GM15510 (cell line): ENCODE measurements around the gene CYB5R4.

Source experiments
- POLR2A ChIP-seq: IDR thresholded peaks from 3 replicates; pipeline ENCODE4 v1.6.1; 2011; ENCODE audit warnings: borderline replicate concordance; ENCODE audit not compliant: insufficient read length; ENCODE audit errors: extremely low read depth

CYB5R4 gene

GRCh38 chr6:83859410-83860358, at the start of gene CYB5R4:
CYB5R4 (plus strand) TSS chr6:83859689; CDS start chr6:83859783, 94 bp downstream.
- peak; percentile 98 for TF ChIP-seq POLR2A

- TF ChIP-seq POLR2A = no peak
Measured at GRCh38 chr6:83812595-83812994, 46.9 kb upstream of the CYB5R4 start.

GRCh38 chr6:83815631-83816272, 43.7 kb upstream of the CYB5R4 start:
- no peak for TF ChIP-seq POLR2A

- TF ChIP-seq POLR2A = no peak
Measured at GRCh38 chr6:83822629-83823169, 36.8 kb upstream of the CYB5R4 start.

GRCh38 chr6:83824388-83824801, 35.1 kb upstream of the CYB5R4 start:
- no peak for TF ChIP-seq POLR2A

- no peak for TF ChIP-seq POLR2A
Measured at GRCh38 chr6:83824831-83825230, 34.7 kb upstream of the CYB5R4 start.

- no peak for TF ChIP-seq POLR2A
Measured at GRCh38 chr6:83827050-83827449, 32.4 kb upstream of the CYB5R4 start.

GRCh38 chr6:83838727-83839126, 20.8 kb upstream of the CYB5R4 start:
- TF ChIP-seq POLR2A = no peak

GRCh38 chr6:83844170-83844569, 15.3 kb upstream of the CYB5R4 start:
- no peak for TF ChIP-seq POLR2A

- TF ChIP-seq POLR2A = no peak
Measured at GRCh38 chr6:83846291-83846690, 13.2 kb upstream of the CYB5R4 start.

GRCh38 chr6:83847179-83847578, 12.3 kb upstream of the CYB5R4 start:
- no peak for TF ChIP-seq POLR2A

- TF ChIP-seq POLR2A = no peak
Measured at GRCh38 chr6:83849127-83849526, 10.4 kb upstream of the CYB5R4 start.

- no peak for TF ChIP-seq POLR2A
Measured at GRCh38 chr6:83849610-83850009, 9.9 kb upstream of the CYB5R4 start.

GRCh38 chr6:83852528-83853177, 6.8 kb upstream of the CYB5R4 start:
- TF ChIP-seq POLR2A = no peak

- TF ChIP-seq POLR2A = no peak
Measured at GRCh38 chr6:83853178-83854000, 6.1 kb upstream of the CYB5R4 start, which contains the start of gene RIPPLY2. RIPPLY2 (plus strand) TSS chr6:83853360; CDS start chr6:83853417, 57 bp downstream.

GRCh38 chr6:83854001-83854501, 5.4 kb upstream of the CYB5R4 start:
- TF ChIP-seq POLR2A = no peak
